Measurements from ENCODE around the gene GSKIP.
A peak's percentile ranks its signal among the peaks of the same experiment; 100 is the strongest.
"Not testable (repeated sequence)": the region's sequence is repeated elsewhere in the genome, so short reads cannot be mapped to it uniquely, and the experiment has no call there.

GSKIP gene, protein sequence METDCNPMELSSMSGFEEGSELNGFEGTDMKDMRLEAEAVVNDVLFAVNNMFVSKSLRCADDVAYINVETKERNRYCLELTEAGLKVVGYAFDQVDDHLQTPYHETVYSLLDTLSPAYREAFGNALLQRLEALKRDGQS

GRCh38 chr14:96362965-96363750 is at the start of gene GSKIP, which contains the start of gene ATG2B:
Gene GSKIP, plus strand, starts transcription at chr14:96363526. Its CDS starts 18,722 bp downstream, at chr14:96382248.
Gene ATG2B, minus strand, starts transcription at chr14:96363341. Its CDS starts 365 bp downstream, at chr14:96362976.
- peak; percentile 90 for DNase-seq (ENCODE audit: extremely low read depth in 1 of 2, low read depth in 1 of 2)

GRCh38 chr14:96316087-96316486 is 47.2 kb upstream of the GSKIP start:
- DNase-seq (ENCODE audit: extremely low read depth in 1 of 2, low read depth in 1 of 2) = no peak

DNA sequence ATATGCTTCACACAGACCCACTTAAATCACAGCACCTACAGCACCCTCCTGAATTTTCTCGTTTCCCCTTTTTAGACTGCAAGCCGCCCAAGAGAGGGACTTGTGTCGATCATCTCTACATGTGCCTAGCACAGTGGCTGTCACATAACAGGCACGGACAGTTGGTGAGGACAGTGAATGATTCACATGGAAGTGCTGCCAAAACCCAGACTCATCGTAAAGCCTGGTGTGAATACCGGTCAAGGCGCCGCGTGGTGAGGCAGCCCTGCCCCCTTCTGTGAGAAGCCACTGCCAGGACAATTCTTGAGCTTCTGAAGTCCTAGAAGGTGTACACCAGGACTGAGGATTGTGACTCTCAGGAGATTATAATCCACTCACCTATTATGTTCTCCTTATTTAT is 44.5 kb upstream of the GSKIP start:
- DNase-seq (ENCODE audit: extremely low read depth in 1 of 2, low read depth in 1 of 2) = no peak

GRCh38 chr14:96320605-96321004 is 42.7 kb upstream of the GSKIP start:
- DNase-seq (ENCODE audit: extremely low read depth in 1 of 2, low read depth in 1 of 2) = no peak

- no peak for DNase-seq (ENCODE audit: extremely low read depth in 1 of 2, low read depth in 1 of 2)
Measured at GRCh38 chr14:96324219-96324618, 39.1 kb upstream of the GSKIP start.

GRCh38 chr14:96338551-96338950 is 24.8 kb upstream of the GSKIP start:
- DNase-seq (ENCODE audit: extremely low read depth in 1 of 2, low read depth in 1 of 2) = no peak

GRCh38 chr14:96341323-96341722 is 22.0 kb upstream of the GSKIP start:
- no peak for DNase-seq (ENCODE audit: extremely low read depth in 1 of 2, low read depth in 1 of 2)

- DNase-seq (ENCODE audit: extremely low read depth in 1 of 2, low read depth in 1 of 2) = no peak
Measured at GRCh38 chr14:96345669-96346068, 17.7 kb upstream of the GSKIP start.

DNA sequence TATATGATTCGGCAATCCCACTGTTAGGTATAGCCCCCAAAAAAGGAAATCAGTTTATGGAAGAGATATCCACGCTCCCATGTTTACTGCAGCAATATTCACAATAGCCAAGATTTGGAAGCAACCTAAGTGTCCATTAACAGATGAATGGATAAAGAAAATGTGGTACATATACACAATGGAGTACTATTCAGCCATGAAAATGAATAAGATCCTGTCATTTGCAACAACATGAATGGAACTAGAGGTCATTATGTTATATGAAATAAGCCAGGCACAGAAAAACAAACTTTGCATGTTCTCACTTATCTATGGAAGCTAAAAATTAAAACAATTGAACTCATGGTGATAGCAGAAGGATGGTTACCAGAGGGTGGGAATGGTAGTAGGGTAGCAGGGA is 15.4 kb upstream of the GSKIP start:
- not testable (repeated sequence) for DNase-seq (ENCODE audit: extremely low read depth in 1 of 2, low read depth in 1 of 2)

- DNase-seq (ENCODE audit: extremely low read depth in 1 of 2, low read depth in 1 of 2) = no peak
Measured at GRCh38 chr14:96349286-96350075, 13.8 kb upstream of the GSKIP start.

DNA sequence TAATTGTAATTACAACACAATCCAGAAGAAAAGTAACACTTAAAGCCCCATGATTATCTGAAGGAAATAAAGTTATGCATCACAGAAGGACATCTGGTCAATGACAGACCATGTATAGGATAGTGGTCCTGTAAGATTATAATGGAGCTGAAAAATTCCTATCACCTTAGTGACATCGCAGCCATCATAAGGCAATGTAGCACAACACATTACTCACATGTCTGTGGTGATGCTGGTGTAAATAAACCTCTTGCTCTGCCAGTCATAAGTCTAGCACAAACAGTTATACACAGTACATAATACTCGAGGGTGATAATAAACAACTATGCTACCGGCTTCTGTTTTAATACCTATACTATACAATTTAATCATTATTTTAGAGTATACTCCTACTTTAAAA is 11.3 kb upstream of the GSKIP start:
- no peak for DNase-seq (ENCODE audit: extremely low read depth in 1 of 2, low read depth in 1 of 2)

DNA sequence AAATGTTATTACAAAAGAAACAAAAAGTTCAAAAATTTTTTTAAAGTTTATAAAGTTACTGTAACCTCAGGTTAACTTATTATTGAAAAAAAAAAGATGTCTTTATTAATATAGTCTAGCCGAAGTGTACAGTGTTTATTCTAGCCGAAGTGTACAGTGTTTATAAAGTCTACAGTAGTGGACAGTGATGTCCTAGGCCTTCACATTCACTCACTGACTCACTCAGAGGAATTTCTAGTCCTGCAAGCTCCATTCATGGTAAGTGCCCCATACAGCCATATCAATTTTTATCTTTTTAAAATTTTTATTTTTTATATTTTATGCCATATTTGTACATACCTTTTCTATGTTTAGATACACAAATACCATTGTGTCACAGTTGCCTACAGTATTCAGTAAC is 10.6 kb upstream of the GSKIP start:
- no peak for DNase-seq (ENCODE audit: extremely low read depth in 1 of 2, low read depth in 1 of 2)

- no peak for DNase-seq (ENCODE audit: extremely low read depth in 1 of 2, low read depth in 1 of 2)
Measured at GRCh38 chr14:96354246-96354645, 9.1 kb upstream of the GSKIP start.

GRCh38 chr14:96357216-96357615 is 6.1 kb upstream of the GSKIP start:
- no peak for DNase-seq (ENCODE audit: extremely low read depth in 1 of 2, low read depth in 1 of 2)

DNA sequence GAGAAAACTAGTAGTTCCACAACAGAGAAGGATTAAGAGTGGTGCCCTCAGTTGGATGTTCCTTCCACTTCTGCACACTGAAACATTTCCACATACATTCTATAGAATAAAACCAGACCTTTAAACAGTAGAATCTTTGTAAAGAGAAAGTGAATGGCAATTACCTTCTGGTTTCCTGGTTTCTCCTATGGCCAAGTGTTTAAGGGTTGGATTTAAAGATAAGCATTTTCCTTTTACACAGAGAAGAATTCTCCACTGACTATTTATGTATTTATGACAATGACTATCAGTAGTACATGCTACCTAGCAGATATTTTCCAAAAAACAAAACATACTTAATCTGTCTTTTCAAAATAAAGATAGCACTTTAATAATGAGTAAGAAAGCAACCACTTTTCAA is 3.4 kb upstream of the GSKIP start:
- DNase-seq (ENCODE audit: extremely low read depth in 1 of 2, low read depth in 1 of 2) = no peak

- DNase-seq (ENCODE audit: extremely low read depth in 1 of 2, low read depth in 1 of 2) = no peak
Measured at GRCh38 chr14:96362071-96362964, 1.0 kb upstream of the GSKIP start.

- DNase-seq (ENCODE audit: extremely low read depth in 1 of 2, low read depth in 1 of 2) = no peak
Measured at GRCh38 chr14:96363751-96364336, 518 bp downstream of the GSKIP start.

DNA sequence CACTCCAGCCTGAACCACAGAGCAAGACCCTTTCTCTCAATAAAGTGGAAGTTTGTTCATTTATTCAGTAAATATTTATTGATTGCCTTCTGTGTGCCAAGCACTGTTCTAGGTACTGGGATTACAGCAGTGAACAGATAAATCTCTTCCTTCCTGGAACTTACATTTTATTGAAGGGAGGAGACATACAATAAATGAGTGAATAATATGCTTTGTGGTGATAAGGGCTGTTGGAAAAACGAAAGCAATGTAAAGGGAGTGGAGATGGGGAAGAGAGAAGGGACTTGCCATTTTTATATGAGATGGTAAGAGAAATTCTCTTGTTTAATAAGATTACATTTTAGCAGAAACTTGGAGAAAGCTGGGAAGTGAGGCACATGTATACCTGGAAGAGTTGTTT is 1.6 kb downstream of the GSKIP start:
- no peak for DNase-seq (ENCODE audit: extremely low read depth in 1 of 2, low read depth in 1 of 2)

DNA sequence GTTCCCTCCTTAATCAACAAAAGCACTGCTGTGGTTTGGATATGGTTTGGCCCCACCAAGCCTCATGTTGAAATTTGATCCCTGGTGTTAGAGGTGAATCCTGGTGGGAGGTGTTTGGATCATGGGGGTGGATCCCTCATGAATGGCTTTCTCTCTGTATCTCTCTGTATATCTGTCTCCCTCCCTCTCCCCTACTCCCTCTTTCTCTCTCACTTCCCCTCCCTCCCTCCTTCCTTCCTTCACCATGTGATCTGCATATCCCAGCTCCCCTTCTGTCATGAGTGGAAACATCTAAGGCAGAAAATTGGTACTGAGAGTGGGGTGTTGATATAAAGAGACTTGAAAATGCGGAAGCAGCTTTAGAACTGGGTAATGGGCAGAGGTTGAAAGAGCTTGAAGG is 5.2 kb downstream of the GSKIP start:
- no peak for DNase-seq (ENCODE audit: extremely low read depth in 1 of 2, low read depth in 1 of 2)

GRCh38 chr14:96370528-96370927 is 7.2 kb downstream of the GSKIP start:
- DNase-seq (ENCODE audit: extremely low read depth in 1 of 2, low read depth in 1 of 2) = no peak

Measured in stimulated activated CD8-positive, alpha-beta memory T cell treated with anti-CD3 and anti-CD28 coated beads, Interleukin-7, amount 100 ng/mL, for 48 hours (primary cell).